Mesenchymal stem cell (in vitro differentiated cells and primary cell): ENCODE results near the gene ANTXR2.

ENCODE experiments used
- DNase-seq: peaks from one replicate; pipeline ENCODE4 v3.0.0-alpha.2; 2013
- H2AFZ ChIP-seq: one replicate; pipeline ENCODE4 v1.6.1; 2013; ENCODE audit warnings: low read depth, mild to moderate bottlenecking, control low read depth, inconsistent platforms, low read length, moderate library complexity
- H2AK5ac ChIP-seq: 2 replicates; pipeline ENCODE4 v1.6.1; 2013; ENCODE audit warnings: low read length, moderate library complexity, mild to moderate bottlenecking, inconsistent platforms; ENCODE audit not compliant: severe bottlenecking
- H2BK120ac ChIP-seq: one replicate; pipeline ENCODE4 v1.6.1; 2013; ENCODE audit warnings: low read depth, mild to moderate bottlenecking, inconsistent platforms, low read length, moderate library complexity
- H2BK12ac ChIP-seq, 2 experiments: one replicate each; pipeline ENCODE4 v1.6.1; 2013; ENCODE audit warnings: inconsistent platforms in 2 of 2, low read length in 2 of 2, mild to moderate bottlenecking in 2 of 2, moderate library complexity in 2 of 2, control low read depth in 1 of 2
- H2BK15ac ChIP-seq: one replicate; pipeline ENCODE4 v1.6.1; 2013; ENCODE audit warnings: mild to moderate bottlenecking, low read depth, inconsistent platforms; ENCODE audit not compliant: poor library complexity, severe bottlenecking
- H2BK5ac ChIP-seq: 2 replicates; pipeline ENCODE4 v1.6.1; 2013; ENCODE audit warnings: low read depth, mild to moderate bottlenecking, low read length, control low read depth, inconsistent platforms; ENCODE audit not compliant: poor library complexity, severe bottlenecking
- H3K14ac ChIP-seq, 2 experiments: one replicate each; pipeline ENCODE4 v1.6.1; 2013; ENCODE audit warnings: inconsistent platforms in 2 of 2, low read length in 2 of 2, control low read depth in 1 of 2, mild to moderate bottlenecking in 1 of 2, moderate library complexity in 1 of 2
- H3K18ac ChIP-seq, 2 experiments: one replicate each; pipeline ENCODE4 v1.6.1; 2013; ENCODE audit warnings: inconsistent platforms in 2 of 2, low read length in 2 of 2, control low read depth in 1 of 2, low read depth in 1 of 2, mild to moderate bottlenecking in 1 of 2
- H3K23ac ChIP-seq, 2 experiments: one replicate each; pipeline ENCODE4 v1.6.1; 2013; ENCODE audit warnings: inconsistent platforms in 2 of 2, low read length in 2 of 2, mild to moderate bottlenecking in 2 of 2, moderate library complexity in 2 of 2, control low read depth in 1 of 2
- H3K27ac ChIP-seq: 2 replicates; pipeline ENCODE4 v1.5.1; 2013; ENCODE audit warnings: mild to moderate bottlenecking, moderate library complexity, low read length, control low read depth, inconsistent platforms; ENCODE audit not compliant: poor library complexity, severe bottlenecking
- H3K27me3 ChIP-seq, 2 experiments: 2 replicates each; pipeline versions ENCODE4 v1.6.1 to v1.7.0; 2013; ENCODE audit warnings: low read length in 2 of 2, mild to moderate bottlenecking in 2 of 2, moderate library complexity in 2 of 2, control low read depth in 1 of 2, inconsistent platforms in 1 of 2; ENCODE audit not compliant: control insufficient read depth in 1 of 2, insufficient read depth in 1 of 2
- H3K36me3 ChIP-seq, 2 experiments: 2 replicates each; pipeline versions ENCODE4 v1.6.1 to v1.7.0; 2013; ENCODE audit warnings: low read length in 2 of 2, control low read depth in 1 of 2, inconsistent platforms in 1 of 2, low read depth in 1 of 2, mild to moderate bottlenecking in 1 of 2; ENCODE audit not compliant: insufficient read depth in 2 of 2, control insufficient read depth in 1 of 2
- H3K4ac ChIP-seq, 2 experiments: one replicate each; pipeline ENCODE4 v1.6.1; 2013; ENCODE audit warnings: inconsistent platforms in 2 of 2, low read length in 2 of 2, mild to moderate bottlenecking in 2 of 2, moderate library complexity in 2 of 2, control low read depth in 1 of 2, low read depth in 1 of 2
- H3K4me1 ChIP-seq: 2 replicates; pipeline ENCODE4 v1.6.1; 2013; ENCODE audit warnings: low read depth, low read length, control low read depth; ENCODE audit not compliant: control insufficient read depth, insufficient read depth
- H3K4me2 ChIP-seq: 2 replicates; pipeline ENCODE4 v1.6.1; 2013; ENCODE audit warnings: low read length, mild to moderate bottlenecking, inconsistent platforms; ENCODE audit not compliant: poor library complexity, severe bottlenecking
- H3K4me3 ChIP-seq, 2 experiments: 2 replicates each; pipeline versions ENCODE4 v1.5.1 to v1.7.0; 2013; ENCODE audit warnings: low read length in 2 of 2, mild to moderate bottlenecking in 2 of 2, control low read depth in 1 of 2, low read depth in 1 of 2; ENCODE audit not compliant: insufficient read depth in 1 of 2
- H3K79me1 ChIP-seq: replicated peaks from 2 replicates; pipeline ENCODE4 v1.6.1; 2013; ENCODE audit warnings: mild to moderate bottlenecking, control low read depth, low read length, inconsistent platforms; ENCODE audit not compliant: poor library complexity, severe bottlenecking
- H3K9ac ChIP-seq: 2 replicates; pipeline ENCODE4 v1.7.0; 2013; ENCODE audit warnings: mild to moderate bottlenecking, low read length, moderate library complexity
- H3K9me3 ChIP-seq: 2 replicates; pipeline ENCODE4 v1.7.0; 2013; ENCODE audit warnings: mild to moderate bottlenecking, low read length; ENCODE audit not compliant: control insufficient read depth
- H4K8ac ChIP-seq: one replicate; pipeline ENCODE4 v1.6.1; 2013; ENCODE audit warnings: inconsistent platforms, mild to moderate bottlenecking, low read length, moderate library complexity
- H4K91ac ChIP-seq: one replicate; pipeline ENCODE4 v1.6.1; 2013; ENCODE audit warnings: mild to moderate bottlenecking, low read length, inconsistent platforms
- WGBS: methylation state at CpG from one replicate; pipeline ENCODE4 v1.1.7; 2013; ENCODE audit warnings: mixed read lengths; 5-methylcytosine and 5-hydroxymethylcytosine counted together

Gene ANTXR2

GRCh38 chr4:80111276-80111675 is 38.2 kb upstream of the ANTXR2 start:
- Histone ChIP-seq H3K14ac (no peak overlapping the region), H2BK5ac (no peak overlapping the region), H3K4ac (no peak overlapping the region), H4K91ac (no peak overlapping the region), H3K9me3 (peaks cover 34% of the 10 kb centered on the region), H2BK12ac (no peak overlapping the region), H3K4me3 (no peak overlapping the region), H3K36me3 (no peaks in the 10 kb centered on the region), H3K27ac (no peak overlapping the region), H2AFZ (no peak overlapping the region), H2BK15ac (no peak overlapping the region), H3K4me1 (no peaks in the 10 kb centered on the region), H2AK5ac (no peak overlapping the region), H3K9ac (no peak overlapping the region), H3K79me1 (no peaks in the 10 kb centered on the region), H3K23ac (no peak overlapping the region), H3K18ac (no peak overlapping the region), H2BK120ac (no peak overlapping the region), H3K27me3 (no peaks in the 10 kb centered on the region), H4K8ac (no peak overlapping the region), H3K4me2 (no peak overlapping the region)
- DNase-seq: no peak

- Histone ChIP-seq H2BK12ac (no peak overlapping the region), H3K79me1 (no peaks in the 10 kb centered on the region), H3K27ac (no peak overlapping the region), H2BK120ac (no peak overlapping the region), H4K8ac (no peak overlapping the region), H3K18ac (no peak overlapping the region), H3K9me3 (peaks cover 47% of the 10 kb centered on the region), H3K4me1 (no peaks in the 10 kb centered on the region), H3K4me2 (no peak overlapping the region), H2BK15ac (no peak overlapping the region), H3K4me3 (no peak overlapping the region), H2BK5ac (no peak overlapping the region), H3K9ac (no peak overlapping the region), H3K4ac (no peak overlapping the region), H3K36me3 (no peaks in the 10 kb centered on the region), H3K14ac (no peak overlapping the region), H3K27me3 (no peaks in the 10 kb centered on the region), H2AK5ac (no peak overlapping the region), H2AFZ (no peak overlapping the region), H3K23ac (no peak overlapping the region), H4K91ac (no peak overlapping the region)
- peak; percentile 33 for DNase-seq
- WGBS: no CpG with 5 or more reads among the region's 1 CpG
These were observed 34.3 kb upstream of the ANTXR2 start for GRCh38 chr4:80107374-80107773.

DNA sequence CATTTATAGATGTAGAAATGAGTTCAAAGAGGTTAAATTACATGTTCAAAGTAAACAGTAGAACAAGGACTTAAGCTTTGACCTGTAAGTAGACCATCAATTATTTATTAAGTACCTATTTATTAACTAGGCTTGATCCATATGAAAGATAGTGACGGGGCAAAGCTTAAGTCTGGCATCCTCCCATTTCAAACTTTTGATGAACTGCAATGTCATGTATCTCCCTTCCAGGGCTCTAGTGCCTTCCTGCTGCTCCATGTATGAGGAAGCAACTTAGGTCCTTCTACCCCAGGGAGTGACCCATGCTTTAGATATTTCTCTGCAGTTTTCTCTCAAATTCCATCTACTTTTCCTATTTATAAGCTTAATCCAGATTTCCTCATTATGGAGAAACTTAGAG is 31.9 kb upstream of the ANTXR2 start:
- no peak overlapping the region for H2AFZ ChIP-seq
- no peak overlapping the region for H3K23ac ChIP-seq
- 88% methylated on average over 1 of the region's 1 CpG for WGBS
- H2BK5ac ChIP-seq: no peak overlapping the region
- H3K18ac ChIP-seq: no peak overlapping the region
- peaks cover 47% of the 10 kb centered on the region for H3K9me3 ChIP-seq
- H3K79me1 ChIP-seq: no peaks in the 10 kb centered on the region
- DNase-seq: no peak
- H3K14ac ChIP-seq: no peak overlapping the region
- no peaks in the 10 kb centered on the region for H3K4me1 ChIP-seq
- no peak overlapping the region for H4K8ac ChIP-seq
- H2BK12ac ChIP-seq: no peak overlapping the region
- H3K4me3 ChIP-seq: no peak overlapping the region
- H3K4me2 ChIP-seq: no peak overlapping the region
- H3K27ac ChIP-seq: no peak overlapping the region
- no peak overlapping the region for H3K9ac ChIP-seq
- no peak overlapping the region for H2BK15ac ChIP-seq
- no peaks in the 10 kb centered on the region for H3K36me3 ChIP-seq
- no peaks in the 10 kb centered on the region for H3K27me3 ChIP-seq
- H4K91ac ChIP-seq: no peak overlapping the region
- H2AK5ac ChIP-seq: no peak overlapping the region
- no peak overlapping the region for H3K4ac ChIP-seq
- H2BK120ac ChIP-seq: no peak overlapping the region

GRCh38 chr4:80103629-80104028 is 30.6 kb upstream of the ANTXR2 start:
- H2AFZ ChIP-seq: no peak overlapping the region
- H3K4me1 ChIP-seq: no peaks in the 10 kb centered on the region
- no peak overlapping the region for H3K4ac ChIP-seq
- H3K36me3 ChIP-seq: no peaks in the 10 kb centered on the region
- H4K91ac ChIP-seq: no peak overlapping the region
- no peak for DNase-seq
- no peaks in the 10 kb centered on the region for H3K27me3 ChIP-seq
- no peak overlapping the region for H3K4me2 ChIP-seq
- H3K14ac ChIP-seq: no peak overlapping the region
- H3K23ac ChIP-seq: no peak overlapping the region
- peaks cover 36% of the 10 kb centered on the region for H3K9me3 ChIP-seq
- H2AK5ac ChIP-seq: no peak overlapping the region
- H3K4me3 ChIP-seq: no peak overlapping the region
- no peak overlapping the region for H2BK12ac ChIP-seq
- H3K79me1 ChIP-seq: no peaks in the 10 kb centered on the region
- no peak overlapping the region for H2BK120ac ChIP-seq
- H4K8ac ChIP-seq: no peak overlapping the region
- 81% methylated on average over 2 of the region's 2 CpGs for WGBS
- H3K9ac ChIP-seq: no peak overlapping the region
- H3K18ac ChIP-seq: no peak overlapping the region
- no peak overlapping the region for H3K27ac ChIP-seq
- no peak overlapping the region for H2BK5ac ChIP-seq
- H2BK15ac ChIP-seq: no peak overlapping the region
